ENCODE data around the gene PRCC.

The PRCC gene

DNA sequence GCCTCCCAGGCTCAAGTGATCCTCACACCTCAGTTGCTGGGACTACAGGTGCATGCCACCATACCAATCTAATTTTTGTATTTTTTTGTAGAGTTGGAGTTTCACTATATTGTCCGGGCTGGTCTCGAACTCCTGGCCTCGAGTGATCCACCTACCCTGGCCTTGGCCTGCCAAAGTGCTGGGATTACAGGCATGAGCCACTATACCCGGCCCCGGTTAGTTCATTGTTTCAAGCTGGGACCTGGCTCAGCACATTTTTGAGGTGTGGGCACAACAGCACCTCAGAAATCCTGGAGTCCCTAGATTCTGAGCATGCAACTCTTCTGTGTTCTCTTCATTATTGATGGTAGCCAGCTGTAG is 28.0 kb downstream of the PRCC start:
- Histone ChIP-seq H3K27me3 (ENCODE audit: insufficient read depth, low read length, poor library complexity, severe bottlenecking) (no peaks in the 10 kb centered on the region), H3K9me2 (replicated peaks; ENCODE audit: low read depth, low read length) (no peaks in the 10 kb centered on the region), H3K4me3 (ENCODE audit: low read length, poor library complexity, severe bottlenecking) (no peak overlapping the region), H3K4me1 (ENCODE audit: insufficient read depth, low read length, poor library complexity, severe bottlenecking) (no peaks in the 10 kb centered on the region), H3K36me3 (ENCODE audit: insufficient read depth, low read length) (peaks cover 97% of the 10 kb centered on the region), H3K4me2 (ENCODE audit: low read depth, low read length, poor library complexity, severe bottlenecking) (no peak overlapping the region), H3K9me3 (ENCODE audit: insufficient read depth, low read depth, low read length) (no peaks in the 10 kb centered on the region), H3F3A (ENCODE audit: low read depth) (no peaks in the 10 kb centered on the region), H2AFZ (ENCODE audit: low read length) (no peak overlapping the region), H4K20me1 (ENCODE audit: insufficient read depth, low read length, poor library complexity, severe bottlenecking) (no peaks in the 10 kb centered on the region), H3K79me2 (ENCODE audit: insufficient read depth, low read length) (no peaks in the 10 kb centered on the region), H3K9ac (ENCODE audit: low read depth, low read length, poor library complexity, severe bottlenecking) (no peak overlapping the region)
- TF ChIP-seq, protein P1, sequence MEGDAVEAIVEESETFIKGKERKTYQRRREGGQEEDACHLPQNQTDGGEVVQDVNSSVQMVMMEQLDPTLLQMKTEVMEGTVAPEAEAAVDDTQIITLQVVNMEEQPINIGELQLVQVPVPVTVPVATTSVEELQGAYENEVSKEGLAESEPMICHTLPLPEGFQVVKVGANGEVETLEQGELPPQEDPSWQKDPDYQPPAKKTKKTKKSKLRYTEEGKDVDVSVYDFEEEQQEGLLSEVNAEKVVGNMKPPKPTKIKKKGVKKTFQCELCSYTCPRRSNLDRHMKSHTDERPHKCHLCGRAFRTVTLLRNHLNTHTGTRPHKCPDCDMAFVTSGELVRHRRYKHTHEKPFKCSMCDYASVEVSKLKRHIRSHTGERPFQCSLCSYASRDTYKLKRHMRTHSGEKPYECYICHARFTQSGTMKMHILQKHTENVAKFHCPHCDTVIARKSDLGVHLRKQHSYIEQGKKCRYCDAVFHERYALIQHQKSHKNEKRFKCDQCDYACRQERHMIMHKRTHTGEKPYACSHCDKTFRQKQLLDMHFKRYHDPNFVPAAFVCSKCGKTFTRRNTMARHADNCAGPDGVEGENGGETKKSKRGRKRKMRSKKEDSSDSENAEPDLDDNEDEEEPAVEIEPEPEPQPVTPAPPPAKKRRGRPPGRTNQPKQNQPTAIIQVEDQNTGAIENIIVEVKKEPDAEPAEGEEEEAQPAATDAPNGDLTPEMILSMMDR (conservative IDR thresholded peaks at IDR 0.05; ENCODE audit: low read length) = no peak
- no peak for TF ChIP-seq EZH2phosphoT487 (IDR thresholded peaks at IDR 0.05; ENCODE audit: borderline replicate concordance)

DNA sequence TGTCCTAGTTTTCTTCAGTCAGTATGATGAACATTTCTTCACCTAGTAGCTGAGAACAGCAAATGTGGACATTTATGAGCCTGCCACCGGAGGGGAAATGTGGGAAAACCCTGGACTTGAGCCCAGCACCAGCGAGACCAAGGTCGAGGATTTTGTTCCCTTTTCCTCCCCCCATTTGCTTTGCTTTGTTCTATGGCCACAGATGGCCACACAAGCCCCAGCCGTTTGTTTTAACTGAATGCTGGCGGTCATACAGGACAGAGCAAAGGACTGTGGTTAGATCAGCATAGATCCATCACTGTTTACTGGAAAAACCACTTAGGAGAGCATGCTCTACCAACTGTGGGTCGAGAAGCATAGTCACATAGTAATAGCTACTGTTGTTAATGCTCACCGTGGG is 28.5 kb downstream of the PRCC start:
- Histone ChIP-seq H4K20me1 (ENCODE audit: insufficient read depth, low read length, poor library complexity, severe bottlenecking) (no peaks in the 10 kb centered on the region), H3K4me3 (ENCODE audit: low read length, poor library complexity, severe bottlenecking) (no peak overlapping the region), H3K27me3 (ENCODE audit: insufficient read depth, low read length, poor library complexity, severe bottlenecking) (no peaks in the 10 kb centered on the region), H3F3A (ENCODE audit: low read depth) (no peaks in the 10 kb centered on the region), H3K9ac (ENCODE audit: low read depth, low read length, poor library complexity, severe bottlenecking) (no peak overlapping the region), H3K4me2 (ENCODE audit: low read depth, low read length, poor library complexity, severe bottlenecking) (no peak overlapping the region), H3K9me2 (replicated peaks; ENCODE audit: low read depth, low read length) (no peaks in the 10 kb centered on the region), H2AFZ (ENCODE audit: low read length) (no peak overlapping the region), H3K9me3 (ENCODE audit: insufficient read depth, low read depth, low read length) (no peaks in the 10 kb centered on the region), H3K4me1 (ENCODE audit: insufficient read depth, low read length, poor library complexity, severe bottlenecking) (peaks cover 2% of the 10 kb centered on the region), H3K36me3 (ENCODE audit: insufficient read depth, low read length) (peaks cover 98% of the 10 kb centered on the region), H3K79me2 (ENCODE audit: insufficient read depth, low read length) (no peaks in the 10 kb centered on the region)
- no peak for TF ChIP-seq EZH2phosphoT487 (IDR thresholded peaks at IDR 0.05; ENCODE audit: borderline replicate concordance)
- TF ChIP-seq, protein P1 (conservative IDR thresholded peaks at IDR 0.05; ENCODE audit: low read length) = no peak

DNA sequence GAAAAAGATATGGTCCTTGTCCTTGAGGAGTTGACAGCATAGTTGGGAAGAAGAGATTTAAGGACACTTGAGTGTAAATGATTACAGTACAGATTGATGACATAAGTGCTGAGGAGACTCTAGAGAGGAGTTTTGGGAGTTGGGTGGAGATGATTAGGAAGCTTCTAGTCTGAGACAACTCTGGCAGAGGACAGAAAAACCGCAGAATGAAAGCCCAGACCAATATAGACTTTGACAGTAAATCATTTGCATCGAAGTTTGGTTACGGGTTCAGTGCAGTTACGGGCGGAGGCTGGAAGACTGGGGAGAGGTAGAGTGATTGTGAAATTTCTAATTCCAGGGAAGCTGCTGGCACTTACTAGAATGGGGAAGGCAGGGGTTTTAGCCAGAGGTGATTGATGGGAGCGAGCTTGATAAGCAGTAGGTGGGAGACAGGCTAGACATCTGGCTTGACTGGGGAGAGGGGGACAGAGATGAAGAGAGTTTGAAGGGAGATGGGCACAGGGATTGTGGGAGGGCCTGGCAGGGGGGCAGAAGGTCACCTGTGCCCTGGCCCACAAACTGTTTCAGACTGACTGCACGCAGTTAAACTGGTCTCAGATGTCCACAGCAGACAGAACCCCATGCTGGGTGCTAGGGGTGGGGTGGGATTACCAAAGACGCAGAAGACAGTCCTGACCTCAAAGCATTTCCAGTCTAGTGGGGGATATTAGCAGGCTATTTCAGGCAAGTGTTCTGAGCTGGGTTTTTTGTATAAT is 29.2 kb downstream of the PRCC start:
- Histone ChIP-seq H3K4me2 (ENCODE audit: low read depth, low read length, poor library complexity, severe bottlenecking) (no peak overlapping the region), H3K4me1 (ENCODE audit: insufficient read depth, low read length, poor library complexity, severe bottlenecking) (peaks cover 5% of the 10 kb centered on the region), H3K79me2 (ENCODE audit: insufficient read depth, low read length) (no peaks in the 10 kb centered on the region), H3F3A (ENCODE audit: low read depth) (no peaks in the 10 kb centered on the region), H4K20me1 (ENCODE audit: insufficient read depth, low read length, poor library complexity, severe bottlenecking) (no peaks in the 10 kb centered on the region), H3K9me3 (ENCODE audit: insufficient read depth, low read depth, low read length) (no peaks in the 10 kb centered on the region), H3K9ac (ENCODE audit: low read depth, low read length, poor library complexity, severe bottlenecking) (no peak overlapping the region), H3K4me3 (ENCODE audit: low read length, poor library complexity, severe bottlenecking) (no peak overlapping the region), H2AFZ (ENCODE audit: low read length) (no peak overlapping the region), H3K9me2 (replicated peaks; ENCODE audit: low read depth, low read length) (no peaks in the 10 kb centered on the region), H3K27me3 (ENCODE audit: insufficient read depth, low read length, poor library complexity, severe bottlenecking) (no peaks in the 10 kb centered on the region), H3K36me3 (ENCODE audit: insufficient read depth, low read length) (peaks cover 98% of the 10 kb centered on the region)
- TF ChIP-seq, protein P1 (conservative IDR thresholded peaks at IDR 0.05; ENCODE audit: low read length) = no peak
- no peak for TF ChIP-seq EZH2phosphoT487 (IDR thresholded peaks at IDR 0.05; ENCODE audit: borderline replicate concordance)
